IPS-15b (cell line): Measurements from ENCODE around the gene TPSD1.
A peak's percentile ranks its signal among the peaks of the same experiment; 100 is the strongest.

Source experiments
- H3K27me3 ChIP-seq: one replicate; pipeline ENCODE4 v1.6.1; 2013; ENCODE audit warnings: low read length; ENCODE audit not compliant: control insufficient read depth, insufficient read depth
- H3K36me3 ChIP-seq: one replicate; pipeline ENCODE4 v1.6.1; 2013; ENCODE audit warnings: low read length; ENCODE audit not compliant: control insufficient read depth, insufficient read depth
- H3K4me1 ChIP-seq: one replicate; pipeline ENCODE4 v1.6.1; 2013; ENCODE audit warnings: mild to moderate bottlenecking, low read length; ENCODE audit not compliant: control insufficient read depth, insufficient read depth
- H3K4me3 ChIP-seq: one replicate; pipeline ENCODE4 v1.5.1; 2013; ENCODE audit warnings: low read depth, low read length
- H3K9ac ChIP-seq: one replicate; pipeline ENCODE4 v1.6.1; 2013; ENCODE audit warnings: low read depth, mild to moderate bottlenecking, low read length
- H3K9me3 ChIP-seq: one replicate; pipeline ENCODE4 v1.6.1; 2013; ENCODE audit warnings: mild to moderate bottlenecking, low read length; ENCODE audit not compliant: control insufficient read depth, insufficient read depth

TPSD1 gene

GRCh38 chr16:1300664-1301476 lies 45.0 kb downstream of the TPSD1 start:
- Histone ChIP-seq H3K4me3 (peak overlapping the region; percentile 22), H3K27me3 (no peaks in the 10 kb centered on the region), H3K9ac (no peak overlapping the region)

DNA sequence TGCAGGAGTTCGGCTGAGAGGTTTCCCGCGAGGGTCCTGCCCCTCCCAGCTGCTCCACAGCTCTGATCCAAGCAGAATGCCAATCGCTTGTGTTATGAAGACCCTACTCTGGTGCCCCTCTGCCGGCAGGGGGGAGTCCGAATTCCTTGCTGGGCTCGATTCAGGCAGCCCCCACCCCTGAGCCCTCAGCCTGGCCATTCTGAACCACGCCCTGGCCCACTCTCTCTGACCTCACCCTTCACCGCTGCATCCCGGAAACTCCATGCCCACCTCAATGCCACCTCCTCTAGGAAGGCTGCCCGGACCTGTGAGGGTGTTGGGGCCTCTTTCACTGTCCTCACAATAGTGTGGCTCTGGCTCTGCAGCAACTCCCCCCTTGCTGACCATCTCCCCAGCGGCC lies 45.7 kb downstream of the TPSD1 start:
- Histone ChIP-seq H3K9me3 (no peaks in the 10 kb centered on the region), H3K9ac (no peak overlapping the region), H3K4me1 (peaks cover 4% of the 10 kb centered on the region), H3K36me3 (no peaks in the 10 kb centered on the region), H3K27me3 (no peaks in the 10 kb centered on the region), H3K4me3 (no peak overlapping the region)

More at GRCh38 chr16:1300664-1301476, 45.0 kb downstream of the TPSD1 start:
- Histone ChIP-seq H3K36me3 (no peaks in the 10 kb centered on the region), H3K4me1 (peaks cover 4% of the 10 kb centered on the region), H3K9me3 (no peaks in the 10 kb centered on the region)

- Histone ChIP-seq H3K36me3 (peaks cover 1% of the 10 kb centered on the region), H3K4me1 (peaks cover 4% of the 10 kb centered on the region), H3K9me3 (no peaks in the 10 kb centered on the region), H3K4me3 (no peak overlapping the region), H3K9ac (no peak overlapping the region), H3K27me3 (no peaks in the 10 kb centered on the region)
Observed at GRCh38 chr16:1305823-1306222, 50.0 kb downstream of the TPSD1 start.

- H3K36me3 ChIP-seq = peaks cover 3% of the 10 kb centered on the region
- no peak overlapping the region for H3K9ac ChIP-seq
- H3K4me1 ChIP-seq = peaks cover 4% of the 10 kb centered on the region
Observed at GRCh38 chr16:1306334-1306733, 50.5 kb downstream of the TPSD1 start.

DNA sequence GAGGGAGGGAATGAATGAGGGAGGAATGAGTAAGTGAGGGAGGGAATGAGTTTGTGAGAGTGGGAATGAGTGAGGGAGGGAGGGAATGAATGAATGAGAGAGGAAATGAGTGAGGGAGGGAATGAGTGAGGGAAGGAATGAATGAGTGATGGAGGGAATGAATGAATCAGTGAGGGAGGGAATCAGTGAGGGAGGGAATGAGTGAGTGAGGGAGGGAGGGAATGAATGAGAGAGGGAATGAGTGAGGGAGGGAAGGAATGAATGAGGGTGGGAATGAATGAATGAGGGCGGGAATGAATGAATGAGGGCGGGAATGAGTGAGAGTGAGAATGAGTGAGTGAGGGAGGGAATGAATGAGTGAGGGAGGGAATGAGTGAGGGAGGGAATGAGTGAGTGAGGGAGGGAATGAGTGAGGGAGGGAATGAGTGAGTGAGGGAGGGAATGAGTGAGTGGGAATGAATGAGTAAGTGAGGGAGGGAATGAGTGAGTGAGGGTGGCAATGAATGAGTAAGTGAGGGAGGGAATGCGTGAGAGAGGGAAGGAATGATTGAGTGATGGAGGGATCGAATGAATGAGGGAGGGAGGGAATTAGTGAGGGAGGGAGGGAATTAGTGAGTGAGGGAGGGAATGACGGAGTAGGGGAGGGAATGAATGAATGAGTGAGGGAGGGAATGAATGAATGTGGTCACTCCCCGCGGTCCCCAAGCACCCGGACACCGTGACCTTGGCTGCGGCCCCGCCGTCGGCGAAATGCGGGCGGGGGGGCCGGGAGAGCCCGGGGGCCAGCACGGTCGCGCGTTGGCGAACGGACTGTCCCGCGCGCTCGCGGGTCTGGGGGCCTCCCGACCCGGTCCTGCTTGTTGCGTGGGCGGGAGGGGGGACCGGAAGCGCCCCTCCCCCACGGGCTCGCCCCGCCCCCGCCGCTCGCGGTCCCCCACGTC lies 52.4 kb downstream of the TPSD1 start:
- Histone ChIP-seq H3K9ac (no peak overlapping the region), H3K27me3 (no peaks in the 10 kb centered on the region), H3K4me3 (peak overlapping the region; percentile 72), H3K4me1 (peaks cover 4% of the 10 kb centered on the region), H3K36me3 (peaks cover 15% of the 10 kb centered on the region), H3K9me3 (no peaks in the 10 kb centered on the region)

More at GRCh38 chr16:1306334-1306733, 50.5 kb downstream of the TPSD1 start:
- H3K4me3 ChIP-seq = no peak overlapping the region
- no peaks in the 10 kb centered on the region for H3K9me3 ChIP-seq
- no peaks in the 10 kb centered on the region for H3K27me3 ChIP-seq
